HG03108 (cell line): Measurements from ENCODE around the gene SCML2.
"Not testable (repeated sequence)": the region's sequence is repeated elsewhere in the genome, so short reads cannot be mapped to it uniquely, and the experiment has no call there.

Source experiments
- ATAC-seq: cut with Tn5 transposase; IDR thresholded peaks from one replicate; pipeline ENCODE4 v1.9.1; 2021; ENCODE audit warnings: moderate library complexity; ENCODE audit not compliant: unreplicated experiment

The SCML2 gene

GRCh38 chrX:18354369-18355223 lies at the start of gene SCML2:
SCML2 (minus strand) TSS chrX:18354688; CDS start chrX:18334071, 20,617 bp downstream.
- ATAC-seq = no peak

GRCh38 chrX:18401848-18402213 lies 47.3 kb upstream of the SCML2 start:
- ATAC-seq = no peak

GRCh38 chrX:18394477-18394876 lies 40.0 kb upstream of the SCML2 start:
- no peak for ATAC-seq

- ATAC-seq = no peak
These were observed 36.6 kb upstream of the SCML2 start for GRCh38 chrX:18390941-18391538.

- no peak for ATAC-seq
These were observed 35.5 kb upstream of the SCML2 start for GRCh38 chrX:18389966-18390365.

- ATAC-seq = no peak
These were observed 23.3 kb upstream of the SCML2 start for GRCh38 chrX:18377796-18378195.

- not testable (repeated sequence) for ATAC-seq
These were observed 20.8 kb upstream of the SCML2 start for GRCh38 chrX:18375131-18375805.

GRCh38 chrX:18369096-18369495 lies 14.6 kb upstream of the SCML2 start:
- ATAC-seq = not testable (repeated sequence)

- no peak for ATAC-seq
These were observed 13.9 kb upstream of the SCML2 start for GRCh38 chrX:18368402-18368801.

GRCh38 chrX:18360867-18361266 lies 6.4 kb upstream of the SCML2 start:
- no peak for ATAC-seq

GRCh38 chrX:18353931-18354368 lies 538 bp downstream of the SCML2 start:
- no peak for ATAC-seq

GRCh38 chrX:18351784-18352183 lies 2.7 kb downstream of the SCML2 start:
- no peak for ATAC-seq

GRCh38 chrX:18348047-18348446 lies 6.4 kb downstream of the SCML2 start:
- ATAC-seq = no peak

- no peak for ATAC-seq
These were observed 45.1 kb downstream of the SCML2 start for GRCh38 chrX:18309401-18309800.

GRCh38 chrX:18297251-18297650 lies 57.2 kb downstream of the SCML2 start:
- ATAC-seq = no peak

- no peak for ATAC-seq
These were observed 59.6 kb downstream of the SCML2 start for GRCh38 chrX:18294893-18295292.

- no peak for ATAC-seq
These were observed 63.4 kb downstream of the SCML2 start for GRCh38 chrX:18291006-18291545.

- ATAC-seq = no peak
These were observed 64.3 kb downstream of the SCML2 start for GRCh38 chrX:18290200-18290599.

GRCh38 chrX:18288716-18289115 lies 65.8 kb downstream of the SCML2 start:
- no peak for ATAC-seq

GRCh38 chrX:18286322-18286831 lies 68.1 kb downstream of the SCML2 start:
- ATAC-seq = no peak

GRCh38 chrX:18278449-18278848 lies 76.0 kb downstream of the SCML2 start:
- no peak for ATAC-seq
